Measurements from ENCODE around the gene SNAP47.

DNA sequence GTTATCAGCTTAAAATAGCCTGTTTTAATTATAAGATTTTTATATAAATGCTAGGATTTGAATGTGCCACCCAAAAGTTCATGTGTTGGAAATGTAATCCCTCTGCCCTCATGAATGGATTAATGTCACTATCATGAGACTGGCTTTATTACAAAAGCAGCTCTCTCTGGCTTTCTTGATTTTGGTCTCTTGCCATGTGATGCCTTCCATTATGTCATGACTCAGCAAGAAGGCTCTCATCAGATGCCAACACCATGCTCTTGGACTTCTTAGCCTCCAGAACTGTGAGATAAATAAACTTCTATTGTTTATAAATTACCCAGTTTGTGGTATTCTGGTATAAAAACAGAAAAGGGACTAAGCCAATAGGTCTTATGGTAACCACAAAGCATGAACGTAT lies 73.3 kb downstream of the SNAP47 start:
- no peak for TF ChIP-seq SAFB2 (IDR thresholded peaks at IDR 0.05; ENCODE audit: borderline replicate concordance, low read depth, low read length, severe bottlenecking)
- TF ChIP-seq, protein P1, sequence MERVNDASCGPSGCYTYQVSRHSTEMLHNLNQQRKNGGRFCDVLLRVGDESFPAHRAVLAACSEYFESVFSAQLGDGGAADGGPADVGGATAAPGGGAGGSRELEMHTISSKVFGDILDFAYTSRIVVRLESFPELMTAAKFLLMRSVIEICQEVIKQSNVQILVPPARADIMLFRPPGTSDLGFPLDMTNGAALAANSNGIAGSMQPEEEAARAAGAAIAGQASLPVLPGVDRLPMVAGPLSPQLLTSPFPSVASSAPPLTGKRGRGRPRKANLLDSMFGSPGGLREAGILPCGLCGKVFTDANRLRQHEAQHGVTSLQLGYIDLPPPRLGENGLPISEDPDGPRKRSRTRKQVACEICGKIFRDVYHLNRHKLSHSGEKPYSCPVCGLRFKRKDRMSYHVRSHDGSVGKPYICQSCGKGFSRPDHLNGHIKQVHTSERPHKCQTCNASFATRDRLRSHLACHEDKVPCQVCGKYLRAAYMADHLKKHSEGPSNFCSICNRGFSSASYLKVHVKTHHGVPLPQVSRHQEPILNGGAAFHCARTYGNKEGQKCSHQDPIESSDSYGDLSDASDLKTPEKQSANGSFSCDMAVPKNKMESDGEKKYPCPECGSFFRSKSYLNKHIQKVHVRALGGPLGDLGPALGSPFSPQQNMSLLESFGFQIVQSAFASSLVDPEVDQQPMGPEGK (CRISPR knock-in tag; IDR thresholded peaks at IDR 0.05; ENCODE audit: borderline replicate concordance), result no peak
- TF ChIP-seq POLR2A (conservative IDR thresholded peaks at IDR 0.05), result no peak
